WTC11 (cell line): ENCODE data around the gene SPATA2L.

ENCODE experiments used
- CREB1 ChIP-seq: sonication (generic); formaldehyde crosslinking; IDR thresholded peaks from 2 replicates; pipeline ENCODE4 v1.8.0; 2023; ENCODE audit warnings: mild to moderate bottlenecking, missing genetic modification reagents
- GABPB1 ChIP-seq: sonication (generic); formaldehyde crosslinking; IDR thresholded peaks from 2 replicates; pipeline ENCODE4 v1.8.1; 2023; ENCODE audit warnings: mild to moderate bottlenecking, missing genetic modification reagents
- IRF2 ChIP-seq: sonication (generic); formaldehyde crosslinking; IDR thresholded peaks from 2 replicates; pipeline ENCODE4 v1.8.0; 2022; ENCODE audit warnings: low read depth, missing genetic modification reagents, borderline replicate concordance
- JUN ChIP-seq: sonication (generic); formaldehyde crosslinking; IDR thresholded peaks from 2 replicates; pipeline ENCODE4 v1.8.0; 2023; ENCODE audit warnings: mild to moderate bottlenecking, missing genetic modification reagents
- NFYB ChIP-seq: sonication (generic); formaldehyde crosslinking; conservative IDR thresholded peaks from 2 replicates; pipeline ENCODE4 v1.8.0; 2022; ENCODE audit warnings: low read depth, missing genetic modification reagents
- PRRX2 ChIP-seq: fragments of 250-450 bp; sonication (Bioruptor Pico); IDR thresholded peaks from 2 replicates; pipeline ENCODE4 v1.8.0; 2021; ENCODE audit warnings: mild to moderate bottlenecking
- SMAD3 ChIP-seq: sonication (generic); formaldehyde crosslinking; IDR thresholded peaks from 2 replicates; pipeline ENCODE4 v1.8.0; 2022; ENCODE audit warnings: missing genetic modification reagents, mild to moderate bottlenecking, borderline replicate concordance
- ZNF232 ChIP-seq: sonication (generic); formaldehyde crosslinking; IDR thresholded peaks from 2 replicates; pipeline ENCODE4 v1.8.0; 2022; ENCODE audit warnings: mild to moderate bottlenecking, missing genetic modification reagents
- TF ChIP-seq, protein P1 (sequence below): fragments of 200-600 bp; IDR thresholded peaks from 2 replicates; pipeline ENCODE4 v1.8.0; 2022; ENCODE audit warnings: antibody characterized with exemption
- TF ChIP-seq, protein P2 (sequence below): sonication (generic); formaldehyde crosslinking; IDR thresholded peaks from 2 replicates; pipeline ENCODE4 v1.8.0; 2022; ENCODE audit warnings: mild to moderate bottlenecking, missing genetic modification reagents
- TF ChIP-seq, protein P3 (sequence below): sonication (generic); formaldehyde crosslinking; IDR thresholded peaks from 2 replicates; pipeline ENCODE4 v1.8.1; 2023; ENCODE audit warnings: mild to moderate bottlenecking, moderate library complexity, missing genetic modification reagents
- TF ChIP-seq, protein P4 (sequence below): sonication (generic); formaldehyde crosslinking; IDR thresholded peaks from 2 replicates; pipeline ENCODE4 v1.8.1; 2023; ENCODE audit warnings: mild to moderate bottlenecking, missing genetic modification reagents, borderline replicate concordance
- TF ChIP-seq, protein P5 (sequence below): sonication (generic); formaldehyde crosslinking; IDR thresholded peaks from 2 replicates; pipeline ENCODE4 v1.8.1; 2022; ENCODE audit warnings: mild to moderate bottlenecking, missing genetic modification reagents, moderate library complexity, borderline replicate concordance

DNA sequence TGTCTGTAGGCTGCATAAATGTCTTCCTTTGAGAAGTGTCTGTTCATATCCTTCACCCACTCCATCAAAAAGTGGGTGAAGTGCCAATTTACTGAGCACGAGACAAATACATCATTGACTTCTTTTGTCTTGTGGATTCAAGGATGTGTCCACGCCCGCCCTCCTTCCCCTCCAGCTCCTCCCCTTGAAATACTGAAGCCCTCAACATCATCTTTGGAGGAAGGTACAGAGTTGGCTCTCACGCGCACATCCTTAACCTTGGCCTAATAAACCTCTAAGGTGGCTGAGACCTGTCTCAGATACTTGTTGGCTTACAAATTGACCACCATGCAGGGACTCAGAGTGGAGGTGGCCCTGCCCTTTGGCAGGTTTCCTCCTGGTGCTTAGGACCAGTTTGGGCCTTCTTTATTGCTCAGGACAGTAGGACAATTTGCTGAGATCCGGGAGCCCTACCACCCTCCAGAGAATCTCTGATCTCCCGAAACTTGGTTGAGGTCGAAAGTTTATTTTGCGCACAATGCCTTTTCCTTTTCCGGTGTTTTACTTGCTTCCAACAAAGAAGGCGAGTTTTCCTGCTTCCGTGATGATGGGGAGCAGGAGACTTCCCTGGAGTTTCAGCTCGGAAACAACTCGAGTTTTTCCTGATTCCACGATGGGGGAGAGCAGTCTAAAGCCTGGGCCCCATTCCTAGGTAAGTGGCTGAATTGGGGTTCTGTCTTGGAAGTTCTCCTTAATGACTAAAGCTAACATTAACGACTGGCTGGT is 29.1 kb downstream of the SPATA2L start:
- TF ChIP-seq, protein P1, sequence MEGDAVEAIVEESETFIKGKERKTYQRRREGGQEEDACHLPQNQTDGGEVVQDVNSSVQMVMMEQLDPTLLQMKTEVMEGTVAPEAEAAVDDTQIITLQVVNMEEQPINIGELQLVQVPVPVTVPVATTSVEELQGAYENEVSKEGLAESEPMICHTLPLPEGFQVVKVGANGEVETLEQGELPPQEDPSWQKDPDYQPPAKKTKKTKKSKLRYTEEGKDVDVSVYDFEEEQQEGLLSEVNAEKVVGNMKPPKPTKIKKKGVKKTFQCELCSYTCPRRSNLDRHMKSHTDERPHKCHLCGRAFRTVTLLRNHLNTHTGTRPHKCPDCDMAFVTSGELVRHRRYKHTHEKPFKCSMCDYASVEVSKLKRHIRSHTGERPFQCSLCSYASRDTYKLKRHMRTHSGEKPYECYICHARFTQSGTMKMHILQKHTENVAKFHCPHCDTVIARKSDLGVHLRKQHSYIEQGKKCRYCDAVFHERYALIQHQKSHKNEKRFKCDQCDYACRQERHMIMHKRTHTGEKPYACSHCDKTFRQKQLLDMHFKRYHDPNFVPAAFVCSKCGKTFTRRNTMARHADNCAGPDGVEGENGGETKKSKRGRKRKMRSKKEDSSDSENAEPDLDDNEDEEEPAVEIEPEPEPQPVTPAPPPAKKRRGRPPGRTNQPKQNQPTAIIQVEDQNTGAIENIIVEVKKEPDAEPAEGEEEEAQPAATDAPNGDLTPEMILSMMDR: no peak
- no peak for TF ChIP-seq ZNF232 (CRISPR knock-in tag)
- TF ChIP-seq NFYB (CRISPR knock-in tag): no peak
- TF ChIP-seq, protein P2, sequence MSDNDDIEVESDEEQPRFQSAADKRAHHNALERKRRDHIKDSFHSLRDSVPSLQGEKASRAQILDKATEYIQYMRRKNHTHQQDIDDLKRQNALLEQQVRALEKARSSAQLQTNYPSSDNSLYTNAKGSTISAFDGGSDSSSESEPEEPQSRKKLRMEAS (CRISPR knock-in tag): no peak
- no peak for TF ChIP-seq PRRX2 (CRISPR knock-in tag)
- TF ChIP-seq, protein P3, sequence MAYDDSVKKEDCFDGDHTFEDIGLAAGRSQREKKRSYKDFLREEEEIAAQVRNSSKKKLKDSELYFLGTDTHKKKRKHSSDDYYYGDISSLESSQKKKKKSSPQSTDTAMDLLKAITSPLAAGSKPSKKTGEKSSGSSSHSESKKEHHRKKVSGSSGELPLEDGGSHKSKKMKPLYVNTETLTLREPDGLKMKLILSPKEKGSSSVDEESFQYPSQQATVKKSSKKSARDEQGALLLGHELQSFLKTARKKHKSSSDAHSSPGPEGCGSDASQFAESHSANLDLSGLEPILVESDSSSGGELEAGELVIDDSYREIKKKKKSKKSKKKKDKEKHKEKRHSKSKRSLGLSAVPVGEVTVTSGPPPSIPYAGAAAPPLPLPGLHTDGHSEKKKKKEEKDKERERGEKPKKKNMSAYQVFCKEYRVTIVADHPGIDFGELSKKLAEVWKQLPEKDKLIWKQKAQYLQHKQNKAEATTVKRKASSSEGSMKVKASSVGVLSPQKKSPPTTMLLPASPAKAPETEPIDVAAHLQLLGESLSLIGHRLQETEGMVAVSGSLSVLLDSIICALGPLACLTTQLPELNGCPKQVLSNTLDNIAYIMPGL (CRISPR knock-in tag): no peak
- TF ChIP-seq GABPB1 (CRISPR knock-in tag): no peak
- no peak for TF ChIP-seq IRF2 (CRISPR knock-in tag)
- TF ChIP-seq, protein P4, sequence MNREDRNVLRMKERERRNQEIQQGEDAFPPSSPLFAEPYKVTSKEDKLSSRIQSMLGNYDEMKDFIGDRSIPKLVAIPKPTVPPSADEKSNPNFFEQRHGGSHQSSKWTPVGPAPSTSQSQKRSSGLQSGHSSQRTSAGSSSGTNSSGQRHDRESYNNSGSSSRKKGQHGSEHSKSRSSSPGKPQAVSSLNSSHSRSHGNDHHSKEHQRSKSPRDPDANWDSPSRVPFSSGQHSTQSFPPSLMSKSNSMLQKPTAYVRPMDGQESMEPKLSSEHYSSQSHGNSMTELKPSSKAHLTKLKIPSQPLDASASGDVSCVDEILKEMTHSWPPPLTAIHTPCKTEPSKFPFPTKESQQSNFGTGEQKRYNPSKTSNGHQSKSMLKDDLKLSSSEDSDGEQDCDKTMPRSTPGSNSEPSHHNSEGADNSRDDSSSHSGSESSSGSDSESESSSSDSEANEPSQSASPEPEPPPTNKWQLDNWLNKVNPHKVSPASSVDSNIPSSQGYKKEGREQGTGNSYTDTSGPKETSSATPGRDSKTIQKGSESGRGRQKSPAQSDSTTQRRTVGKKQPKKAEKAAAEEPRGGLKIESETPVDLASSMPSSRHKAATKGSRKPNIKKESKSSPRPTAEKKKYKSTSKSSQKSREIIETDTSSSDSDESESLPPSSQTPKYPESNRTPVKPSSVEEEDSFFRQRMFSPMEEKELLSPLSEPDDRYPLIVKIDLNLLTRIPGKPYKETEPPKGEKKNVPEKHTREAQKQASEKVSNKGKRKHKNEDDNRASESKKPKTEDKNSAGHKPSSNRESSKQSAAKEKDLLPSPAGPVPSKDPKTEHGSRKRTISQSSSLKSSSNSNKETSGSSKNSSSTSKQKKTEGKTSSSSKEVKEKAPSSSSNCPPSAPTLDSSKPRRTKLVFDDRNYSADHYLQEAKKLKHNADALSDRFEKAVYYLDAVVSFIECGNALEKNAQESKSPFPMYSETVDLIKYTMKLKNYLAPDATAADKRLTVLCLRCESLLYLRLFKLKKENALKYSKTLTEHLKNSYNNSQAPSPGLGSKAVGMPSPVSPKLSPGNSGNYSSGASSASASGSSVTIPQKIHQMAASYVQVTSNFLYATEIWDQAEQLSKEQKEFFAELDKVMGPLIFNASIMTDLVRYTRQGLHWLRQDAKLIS (CRISPR knock-in tag): no peak
- TF ChIP-seq SMAD3: no peak
- TF ChIP-seq JUN (CRISPR knock-in tag): no peak
- TF ChIP-seq CREB1 (CRISPR knock-in tag): no peak
- TF ChIP-seq, protein P5, sequence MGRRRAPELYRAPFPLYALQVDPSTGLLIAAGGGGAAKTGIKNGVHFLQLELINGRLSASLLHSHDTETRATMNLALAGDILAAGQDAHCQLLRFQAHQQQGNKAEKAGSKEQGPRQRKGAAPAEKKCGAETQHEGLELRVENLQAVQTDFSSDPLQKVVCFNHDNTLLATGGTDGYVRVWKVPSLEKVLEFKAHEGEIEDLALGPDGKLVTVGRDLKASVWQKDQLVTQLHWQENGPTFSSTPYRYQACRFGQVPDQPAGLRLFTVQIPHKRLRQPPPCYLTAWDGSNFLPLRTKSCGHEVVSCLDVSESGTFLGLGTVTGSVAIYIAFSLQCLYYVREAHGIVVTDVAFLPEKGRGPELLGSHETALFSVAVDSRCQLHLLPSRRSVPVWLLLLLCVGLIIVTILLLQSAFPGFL (CRISPR knock-in tag): no peak
